ENCODE results near the gene SAP25. TPM values are rescaled to one million over a fixed set of nuclear protein-coding genes. Genes with fewer than 3 reads are reported as not detected.

The SAP25 gene
- total and polyA plus RNA-seq, 4 donors: 0.33 to 0.84 (median 0.56) TPM; not detected in 1

DNA sequence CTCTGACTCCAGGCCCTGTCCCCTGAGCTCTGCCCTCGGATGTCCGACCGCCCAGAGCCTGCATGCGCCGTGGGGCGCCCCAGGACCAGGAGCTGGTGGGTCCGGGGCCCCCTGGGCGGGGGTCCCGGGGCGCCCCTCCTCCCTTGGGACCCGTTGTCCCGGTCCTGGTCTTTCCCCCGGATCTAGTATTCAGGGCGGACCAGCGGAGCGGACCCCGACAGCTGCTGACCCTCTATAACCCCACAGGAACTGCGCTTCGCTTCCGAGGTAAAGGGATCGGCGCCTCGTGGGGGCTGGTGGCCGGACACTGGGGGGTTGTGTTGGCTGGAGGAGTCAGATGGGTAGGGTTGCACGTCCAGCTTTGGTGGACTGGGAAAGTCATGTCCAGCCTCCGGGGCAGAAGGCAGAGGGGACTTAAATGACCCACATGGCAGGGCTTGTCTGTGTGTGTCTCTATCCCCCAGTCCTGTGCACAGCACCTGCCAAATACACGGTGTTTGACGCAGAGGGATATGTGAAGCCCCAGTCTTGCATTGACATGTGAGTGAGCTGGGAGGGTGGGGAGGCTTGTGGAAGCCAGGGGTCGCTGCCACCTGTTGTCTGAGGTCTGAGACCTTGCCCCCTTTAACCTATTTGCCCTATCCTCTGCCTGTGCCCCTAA, 39.2 kb upstream of the SAP25 start:
- 8% methylated on average over 29 of the region's 29 CpGs for WGBS
- TF ChIP-seq, protein P1, sequence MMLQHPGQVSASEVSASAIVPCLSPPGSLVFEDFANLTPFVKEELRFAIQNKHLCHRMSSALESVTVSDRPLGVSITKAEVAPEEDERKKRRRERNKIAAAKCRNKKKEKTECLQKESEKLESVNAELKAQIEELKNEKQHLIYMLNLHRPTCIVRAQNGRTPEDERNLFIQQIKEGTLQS (IDR thresholded peaks at IDR 0.05): no peak
- no peak for TF ChIP-seq NR2F2 (IDR thresholded peaks at IDR 0.05)
- TF ChIP-seq, protein P2, sequence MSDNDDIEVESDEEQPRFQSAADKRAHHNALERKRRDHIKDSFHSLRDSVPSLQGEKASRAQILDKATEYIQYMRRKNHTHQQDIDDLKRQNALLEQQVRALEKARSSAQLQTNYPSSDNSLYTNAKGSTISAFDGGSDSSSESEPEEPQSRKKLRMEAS (IDR thresholded peaks at IDR 0.05): no peak
- TF ChIP-seq HNF4A (conservative IDR thresholded peaks at IDR 0.05): no peak
- TF ChIP-seq RXRA (IDR thresholded peaks at IDR 0.05): no peak
- TF ChIP-seq TAF1 (conservative IDR thresholded peaks at IDR 0.05): no peak
- TF ChIP-seq FOXA2 (IDR thresholded peaks at IDR 0.05): no peak
- TF ChIP-seq YY1 (IDR thresholded peaks at IDR 0.05): no peak
- TF ChIP-seq GABPA (IDR thresholded peaks at IDR 0.05 in 1 of 2, conservative IDR thresholded peaks at IDR 0.05 in 1 of 2): no peak
- TF ChIP-seq EGR1 (IDR thresholded peaks at IDR 0.05; ENCODE audit: low read depth in 2 of 2): no peak
- TF ChIP-seq, protein P3, sequence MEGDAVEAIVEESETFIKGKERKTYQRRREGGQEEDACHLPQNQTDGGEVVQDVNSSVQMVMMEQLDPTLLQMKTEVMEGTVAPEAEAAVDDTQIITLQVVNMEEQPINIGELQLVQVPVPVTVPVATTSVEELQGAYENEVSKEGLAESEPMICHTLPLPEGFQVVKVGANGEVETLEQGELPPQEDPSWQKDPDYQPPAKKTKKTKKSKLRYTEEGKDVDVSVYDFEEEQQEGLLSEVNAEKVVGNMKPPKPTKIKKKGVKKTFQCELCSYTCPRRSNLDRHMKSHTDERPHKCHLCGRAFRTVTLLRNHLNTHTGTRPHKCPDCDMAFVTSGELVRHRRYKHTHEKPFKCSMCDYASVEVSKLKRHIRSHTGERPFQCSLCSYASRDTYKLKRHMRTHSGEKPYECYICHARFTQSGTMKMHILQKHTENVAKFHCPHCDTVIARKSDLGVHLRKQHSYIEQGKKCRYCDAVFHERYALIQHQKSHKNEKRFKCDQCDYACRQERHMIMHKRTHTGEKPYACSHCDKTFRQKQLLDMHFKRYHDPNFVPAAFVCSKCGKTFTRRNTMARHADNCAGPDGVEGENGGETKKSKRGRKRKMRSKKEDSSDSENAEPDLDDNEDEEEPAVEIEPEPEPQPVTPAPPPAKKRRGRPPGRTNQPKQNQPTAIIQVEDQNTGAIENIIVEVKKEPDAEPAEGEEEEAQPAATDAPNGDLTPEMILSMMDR (IDR thresholded peaks at IDR 0.05; ENCODE audit: low read depth, low read length, missing input control): no peak
- TF ChIP-seq, protein P4, sequence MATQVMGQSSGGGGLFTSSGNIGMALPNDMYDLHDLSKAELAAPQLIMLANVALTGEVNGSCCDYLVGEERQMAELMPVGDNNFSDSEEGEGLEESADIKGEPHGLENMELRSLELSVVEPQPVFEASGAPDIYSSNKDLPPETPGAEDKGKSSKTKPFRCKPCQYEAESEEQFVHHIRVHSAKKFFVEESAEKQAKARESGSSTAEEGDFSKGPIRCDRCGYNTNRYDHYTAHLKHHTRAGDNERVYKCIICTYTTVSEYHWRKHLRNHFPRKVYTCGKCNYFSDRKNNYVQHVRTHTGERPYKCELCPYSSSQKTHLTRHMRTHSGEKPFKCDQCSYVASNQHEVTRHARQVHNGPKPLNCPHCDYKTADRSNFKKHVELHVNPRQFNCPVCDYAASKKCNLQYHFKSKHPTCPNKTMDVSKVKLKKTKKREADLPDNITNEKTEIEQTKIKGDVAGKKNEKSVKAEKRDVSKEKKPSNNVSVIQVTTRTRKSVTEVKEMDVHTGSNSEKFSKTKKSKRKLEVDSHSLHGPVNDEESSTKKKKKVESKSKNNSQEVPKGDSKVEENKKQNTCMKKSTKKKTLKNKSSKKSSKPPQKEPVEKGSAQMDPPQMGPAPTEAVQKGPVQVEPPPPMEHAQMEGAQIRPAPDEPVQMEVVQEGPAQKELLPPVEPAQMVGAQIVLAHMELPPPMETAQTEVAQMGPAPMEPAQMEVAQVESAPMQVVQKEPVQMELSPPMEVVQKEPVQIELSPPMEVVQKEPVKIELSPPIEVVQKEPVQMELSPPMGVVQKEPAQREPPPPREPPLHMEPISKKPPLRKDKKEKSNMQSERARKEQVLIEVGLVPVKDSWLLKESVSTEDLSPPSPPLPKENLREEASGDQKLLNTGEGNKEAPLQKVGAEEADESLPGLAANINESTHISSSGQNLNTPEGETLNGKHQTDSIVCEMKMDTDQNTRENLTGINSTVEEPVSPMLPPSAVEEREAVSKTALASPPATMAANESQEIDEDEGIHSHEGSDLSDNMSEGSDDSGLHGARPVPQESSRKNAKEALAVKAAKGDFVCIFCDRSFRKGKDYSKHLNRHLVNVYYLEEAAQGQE (IDR thresholded peaks at IDR 0.05): no peak
- TF ChIP-seq SP1 (IDR thresholded peaks at IDR 0.05): no peak
- TF ChIP-seq HNF4G (IDR thresholded peaks at IDR 0.05): no peak
- no peak for TF ChIP-seq FOXA1 (IDR thresholded peaks at IDR 0.05)
- TF ChIP-seq RAD21 (IDR thresholded peaks at IDR 0.05): no peak
- TF ChIP-seq, protein P5, sequence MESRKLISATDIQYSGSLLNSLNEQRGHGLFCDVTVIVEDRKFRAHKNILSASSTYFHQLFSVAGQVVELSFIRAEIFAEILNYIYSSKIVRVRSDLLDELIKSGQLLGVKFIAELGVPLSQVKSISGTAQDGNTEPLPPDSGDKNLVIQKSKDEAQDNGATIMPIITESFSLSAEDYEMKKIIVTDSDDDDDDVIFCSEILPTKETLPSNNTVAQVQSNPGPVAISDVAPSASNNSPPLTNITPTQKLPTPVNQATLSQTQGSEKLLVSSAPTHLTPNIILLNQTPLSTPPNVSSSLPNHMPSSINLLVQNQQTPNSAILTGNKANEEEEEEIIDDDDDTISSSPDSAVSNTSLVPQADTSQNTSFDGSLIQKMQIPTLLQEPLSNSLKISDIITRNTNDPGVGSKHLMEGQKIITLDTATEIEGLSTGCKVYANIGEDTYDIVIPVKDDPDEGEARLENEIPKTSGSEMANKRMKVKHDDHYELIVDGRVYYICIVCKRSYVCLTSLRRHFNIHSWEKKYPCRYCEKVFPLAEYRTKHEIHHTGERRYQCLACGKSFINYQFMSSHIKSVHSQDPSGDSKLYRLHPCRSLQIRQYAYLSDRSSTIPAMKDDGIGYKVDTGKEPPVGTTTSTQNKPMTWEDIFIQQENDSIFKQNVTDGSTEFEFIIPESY (IDR thresholded peaks at IDR 0.05): no peak
- TF ChIP-seq JUND (IDR thresholded peaks at IDR 0.05): no peak
- DNase-seq (ENCODE audit: low spot score): no peak

More for the DNA sequence above, 39.2 kb upstream of the SAP25 start:
- Histone ChIP-seq H3K27ac (ENCODE audit: low read depth in 1 of 2, low read length in 2 of 2) (peak overlapping the region in 1 of 2 donors; percentile 97), H3K4me3 (ENCODE audit: low read depth in 1 of 3, low read length in 3 of 3) (peak overlapping the region; percentile 29 to 68 (median 67)), H3K4me1 (ENCODE audit: control insufficient read depth in 4 of 4, insufficient read depth in 4 of 4, low read length in 3 of 4) (peaks cover 3 to 19% (median 14%) of the 10 kb centered on the region in 4 donors), H3K9me3 (ENCODE audit: control insufficient read depth in 4 of 4, low read length in 3 of 4) (no peaks in the 10 kb centered on the region), H3K27me3 (ENCODE audit: control insufficient read depth in 4 of 4, insufficient read depth in 4 of 4, low read length in 3 of 4) (no peaks in the 10 kb centered on the region), H3K36me3 (ENCODE audit: control insufficient read depth in 4 of 4, insufficient read depth in 3 of 4, low read depth in 1 of 4, low read length in 3 of 4) (no peaks in the 10 kb centered on the region), H3K9ac (ENCODE audit: low read depth in 1 of 2, low read length in 2 of 2) (peak overlapping the region; percentile 24 to 67)
